CD14-positive monocyte (primary cell): Measurements from ENCODE around the gene RPS6KL1. TPM values are rescaled to one million over a fixed set of nuclear protein-coding genes. Genes with fewer than 3 reads are reported as not detected.

Experiments
- DNase-seq, 3 donors: peaks; one replicate each; pipeline ENCODE4 v3.0.0-alpha.2; 2011 to 2022
- H2AFZ ChIP-seq: 2 replicates; pipeline ENCODE4 v1.6.0; 2012; ENCODE audit warnings: mild to moderate bottlenecking, low read depth, low read length, inconsistent platforms; ENCODE audit not compliant: insufficient read depth, poor library complexity, severe bottlenecking
- H3K27ac ChIP-seq, 2 donors: 1 replicate in 1 of 2; 2 replicates in 1 of 2; pipeline ENCODE4 v1.5.1; 2012 to 2013; ENCODE audit warnings: low read length in 2 of 2, control low read depth in 1 of 2, inconsistent platforms in 1 of 2, low read depth in 1 of 2, mild to moderate bottlenecking in 1 of 2
- H3K27me3 ChIP-seq, 2 donors: one replicate each; pipeline versions ENCODE4 v1.6.0 to v1.6.1; 2011 to 2013; ENCODE audit warnings: low read length in 2 of 2; ENCODE audit not compliant: control insufficient read depth in 2 of 2, insufficient read depth in 2 of 2
- H3K36me3 ChIP-seq, 2 donors: replicated peaks in 1 of 2; 1 replicate in 1 of 2; 2 replicates in 1 of 2; pipeline versions ENCODE4 v1.5.1 to v1.6.1; 2012 to 2013; ENCODE audit warnings: low read length in 2 of 2, control low read depth in 1 of 2, inconsistent platforms in 1 of 2, mild to moderate bottlenecking in 1 of 2; ENCODE audit not compliant: insufficient read depth in 2 of 2, control insufficient read depth in 1 of 2
- H3K4me1 ChIP-seq, 2 donors: 1 replicate in 1 of 2; 2 replicates in 1 of 2; pipeline versions ENCODE4 v1.5.1 to v1.6.1; 2012 to 2013; ENCODE audit warnings: low read length in 2 of 2, control low read depth in 1 of 2, inconsistent platforms in 1 of 2, mild to moderate bottlenecking in 1 of 2, moderate library complexity in 1 of 2; ENCODE audit not compliant: insufficient read depth in 2 of 2, control insufficient read depth in 1 of 2
- H3K4me2 ChIP-seq: replicated peaks from 2 replicates; pipeline ENCODE3; 2012; ENCODE audit warnings: low read length, moderate library complexity, mild to moderate bottlenecking; ENCODE audit not compliant: poor library complexity, severe bottlenecking; ENCODE audit errors: extremely low read depth
- H3K4me3 ChIP-seq, 3 experiments: fragments of 200-600 bp in 1 of 3; sonication (generic) in 1 of 3; replicated peaks in 1 of 3; 1 replicate in 2 of 3; 2 replicates in 1 of 3; pipeline ENCODE4 v1.5.1; 2011 to 2013; ENCODE audit warnings: low read length in 3 of 3, mild to moderate bottlenecking in 3 of 3, control low read depth in 2 of 3, low read depth in 2 of 3, inconsistent platforms in 1 of 3, moderate library complexity in 1 of 3
- H3K79me2 ChIP-seq: 2 replicates; pipeline ENCODE4 v1.6.0; 2012; ENCODE audit warnings: mild to moderate bottlenecking, control low read depth, inconsistent platforms, low read length, moderate library complexity; ENCODE audit not compliant: insufficient read depth
- H3K9ac ChIP-seq: 2 replicates; pipeline ENCODE4 v1.6.0; 2017; ENCODE audit warnings: low read length, mild to moderate bottlenecking; ENCODE audit not compliant: insufficient read depth, poor library complexity, severe bottlenecking
- H3K9me3 ChIP-seq, 2 donors: replicated peaks in 1 of 2; 1 replicate in 1 of 2; 2 replicates in 1 of 2; pipeline versions ENCODE4 v1.5.1 to v1.6.1; 2012 to 2013; ENCODE audit warnings: low read length in 2 of 2, control low read depth in 1 of 2; ENCODE audit not compliant: control insufficient read depth in 1 of 2, insufficient read depth in 1 of 2
- H4K20me1 ChIP-seq: 2 replicates; pipeline ENCODE4 v1.6.0; 2012; ENCODE audit warnings: mild to moderate bottlenecking, low read length, control low read depth, moderate library complexity; ENCODE audit not compliant: insufficient read depth
- H3K27ac Mint-ChIP-seq, 7 donors: one replicate each; pipeline ENCODE4 v1.8.0; 2020; ENCODE audit warnings: mild to moderate bottlenecking in 7 of 7, mixed read lengths in 7 of 7, moderate library complexity in 6 of 7, inconsistent platforms in 2 of 7
- H3K27me3 Mint-ChIP-seq, 3 donors: one replicate each; pipeline ENCODE4 v1.8.0; 2021 to 2022; ENCODE audit warnings: low read depth in 3 of 3, mild to moderate bottlenecking in 3 of 3, mixed read lengths in 3 of 3, moderate library complexity in 3 of 3, inconsistent platforms in 1 of 3
- H3K36me3 Mint-ChIP-seq, 2 donors: one replicate each; pipeline ENCODE4 v1.8.0; 2020; ENCODE audit warnings: mixed read lengths in 2 of 2, inconsistent platforms in 1 of 2, mild to moderate bottlenecking in 1 of 2
- H3K4me1 Mint-ChIP-seq: one replicate; pipeline ENCODE4 v1.8.0; 2020; ENCODE audit warnings: mild to moderate bottlenecking, mixed read lengths
- H3K4me3 Mint-ChIP-seq, 2 donors: one replicate each; pipeline ENCODE4 v1.8.0; 2020; ENCODE audit warnings: mild to moderate bottlenecking in 2 of 2, mixed read lengths in 2 of 2, moderate library complexity in 1 of 2
- H3K9me3 Mint-ChIP-seq, 7 donors: one replicate each; pipeline ENCODE4 v1.8.0; 2020 to 2022; ENCODE audit warnings: mixed read lengths in 7 of 7, mild to moderate bottlenecking in 6 of 7, moderate library complexity in 6 of 7, inconsistent platforms in 2 of 7
- WGBS: methylation state at CpG from one replicate; pipeline ENCODE4 v1.1.5; 2013; ENCODE audit warnings: missing lambda C conversion rate; ENCODE audit not compliant: insufficient coverage; 5-methylcytosine and 5-hydroxymethylcytosine counted together
- intact Hi-C, 2 donors: fragments of 100-400 bp; cut with micrococcal nuclease; formaldehyde crosslinking; loops; one replicate each; pipeline versions ENCODE4 v1.15.0 to v1.15.1; 2023
- polyA plus RNA-seq, 3 donors: library from polyadenylated mRNA; depleted of rRNA in 1 of 3; unstranded in 2 of 3; stranded (reverse) in 1 of 3; fragments of 300-500 nt in 2 of 3; fragments of >200 nt in 1 of 3; fragmentation: Illumina TruSeq in 2 of 3; gene quantifications; 1 replicate in 2 of 3; 2 replicates in 1 of 3; pipeline ENCODE4 v1.2.3, GENCODE V29; 2012 to 2021
- TF ChIP-seq, protein P1 (sequence below): fragments of 200-600 bp; IDR thresholded peaks from one replicate; pipeline ENCODE4 v1.8.0; 2022; ENCODE audit warnings: antibody characterized with exemption, mild to moderate bottlenecking

RPS6KL1 gene
- polyA plus RNA-seq, 3 donors: 0.13 TPM; not detected in 2

GRCh38 chr14:74963705-74964271 lies 40.7 kb upstream of the RPS6KL1 start:
- H3K4me1 ChIP-seq: peaks cover 20 to 29% of the 10 kb centered on the region in 2 donors
- TF ChIP-seq, protein P1, sequence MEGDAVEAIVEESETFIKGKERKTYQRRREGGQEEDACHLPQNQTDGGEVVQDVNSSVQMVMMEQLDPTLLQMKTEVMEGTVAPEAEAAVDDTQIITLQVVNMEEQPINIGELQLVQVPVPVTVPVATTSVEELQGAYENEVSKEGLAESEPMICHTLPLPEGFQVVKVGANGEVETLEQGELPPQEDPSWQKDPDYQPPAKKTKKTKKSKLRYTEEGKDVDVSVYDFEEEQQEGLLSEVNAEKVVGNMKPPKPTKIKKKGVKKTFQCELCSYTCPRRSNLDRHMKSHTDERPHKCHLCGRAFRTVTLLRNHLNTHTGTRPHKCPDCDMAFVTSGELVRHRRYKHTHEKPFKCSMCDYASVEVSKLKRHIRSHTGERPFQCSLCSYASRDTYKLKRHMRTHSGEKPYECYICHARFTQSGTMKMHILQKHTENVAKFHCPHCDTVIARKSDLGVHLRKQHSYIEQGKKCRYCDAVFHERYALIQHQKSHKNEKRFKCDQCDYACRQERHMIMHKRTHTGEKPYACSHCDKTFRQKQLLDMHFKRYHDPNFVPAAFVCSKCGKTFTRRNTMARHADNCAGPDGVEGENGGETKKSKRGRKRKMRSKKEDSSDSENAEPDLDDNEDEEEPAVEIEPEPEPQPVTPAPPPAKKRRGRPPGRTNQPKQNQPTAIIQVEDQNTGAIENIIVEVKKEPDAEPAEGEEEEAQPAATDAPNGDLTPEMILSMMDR: no peak
- no peaks in the 10 kb centered on the region for H3K79me2 ChIP-seq
- DNase-seq: no peak
- peak overlapping the region; percentile 63 for H2AFZ ChIP-seq
- H3K4me2 ChIP-seq: no peak overlapping the region
- Mint-ChIP-seq H3K4me3 (peak overlapping the region in 1 of 2 donors; percentile 35), H3K4me1 (peaks cover 31% of the 10 kb centered on the region), H3K27ac (peak overlapping the region in 5 of 7 donors; percentile 30 to 89 (median 64)), H3K27me3 (peaks cover 4 to 8% (median 4%) of the 10 kb centered on the region in 3 donors), H3K9me3 (no peaks in the 10 kb centered on the region), H3K36me3 (peaks cover 0 to 4% of the 10 kb centered on the region in 2 donors)
- H3K9ac ChIP-seq: no peak overlapping the region
- no peaks in the 10 kb centered on the region for H3K36me3 ChIP-seq
- no peak overlapping the region for H3K4me3 ChIP-seq
- H3K27me3 ChIP-seq: no peaks in the 10 kb centered on the region
- H3K27ac ChIP-seq: no peak overlapping the region
- no peaks in the 10 kb centered on the region for H4K20me1 ChIP-seq
- intact Hi-C loops: no loop called here
- WGBS: 50% methylated on average over 9 of the region's 9 CpGs
- H3K9me3 ChIP-seq: no peaks in the 10 kb centered on the region

GRCh38 chr14:74963178-74963704 lies 40.2 kb upstream of the RPS6KL1 start:
- no peaks in the 10 kb centered on the region for H3K27me3 ChIP-seq
- peak overlapping the region; percentile 47 for H3K9ac ChIP-seq
- peak overlapping the region; percentile 83 for H3K4me2 ChIP-seq
- peak overlapping the region in 1 of 2 donors; percentile 78 for H3K27ac ChIP-seq
- intact Hi-C loops: no loop called here
- Mint-ChIP-seq H3K36me3 (peaks cover 0 to 4% of the 10 kb centered on the region in 2 donors), H3K4me3 (no peak overlapping the region), H3K4me1 (peaks cover 31% of the 10 kb centered on the region), H3K27me3 (peaks cover 2 to 8% (median 4%) of the 10 kb centered on the region in 3 donors), H3K27ac (peak overlapping the region in 6 of 7 donors; percentile 30 to 94 (median 90)), H3K9me3 (no peaks in the 10 kb centered on the region)
- peak overlapping the region in 1 of 3 experiments; percentile 68 for H3K4me3 ChIP-seq
- no peaks in the 10 kb centered on the region for H3K36me3 ChIP-seq
- no peaks in the 10 kb centered on the region for H4K20me1 ChIP-seq
- peak overlapping the region; percentile 77 for H2AFZ ChIP-seq
- DNase-seq: no peak
- H3K79me2 ChIP-seq: no peaks in the 10 kb centered on the region
- TF ChIP-seq, protein P1: no peak
- no peaks in the 10 kb centered on the region for H3K9me3 ChIP-seq
- H3K4me1 ChIP-seq: peaks cover 20 to 29% of the 10 kb centered on the region in 2 donors
- 93% methylated on average over 6 of the region's 12 CpGs for WGBS
